ENCODE measurements around the gene SERTAD1. TPM values are rescaled to one million over a fixed set of nuclear protein-coding genes. Genes with fewer than 3 reads are reported as not detected.

Gene SERTAD1
- total RNA-seq, 1 experiment from 2014 or later = 12.3 TPM

DNA sequence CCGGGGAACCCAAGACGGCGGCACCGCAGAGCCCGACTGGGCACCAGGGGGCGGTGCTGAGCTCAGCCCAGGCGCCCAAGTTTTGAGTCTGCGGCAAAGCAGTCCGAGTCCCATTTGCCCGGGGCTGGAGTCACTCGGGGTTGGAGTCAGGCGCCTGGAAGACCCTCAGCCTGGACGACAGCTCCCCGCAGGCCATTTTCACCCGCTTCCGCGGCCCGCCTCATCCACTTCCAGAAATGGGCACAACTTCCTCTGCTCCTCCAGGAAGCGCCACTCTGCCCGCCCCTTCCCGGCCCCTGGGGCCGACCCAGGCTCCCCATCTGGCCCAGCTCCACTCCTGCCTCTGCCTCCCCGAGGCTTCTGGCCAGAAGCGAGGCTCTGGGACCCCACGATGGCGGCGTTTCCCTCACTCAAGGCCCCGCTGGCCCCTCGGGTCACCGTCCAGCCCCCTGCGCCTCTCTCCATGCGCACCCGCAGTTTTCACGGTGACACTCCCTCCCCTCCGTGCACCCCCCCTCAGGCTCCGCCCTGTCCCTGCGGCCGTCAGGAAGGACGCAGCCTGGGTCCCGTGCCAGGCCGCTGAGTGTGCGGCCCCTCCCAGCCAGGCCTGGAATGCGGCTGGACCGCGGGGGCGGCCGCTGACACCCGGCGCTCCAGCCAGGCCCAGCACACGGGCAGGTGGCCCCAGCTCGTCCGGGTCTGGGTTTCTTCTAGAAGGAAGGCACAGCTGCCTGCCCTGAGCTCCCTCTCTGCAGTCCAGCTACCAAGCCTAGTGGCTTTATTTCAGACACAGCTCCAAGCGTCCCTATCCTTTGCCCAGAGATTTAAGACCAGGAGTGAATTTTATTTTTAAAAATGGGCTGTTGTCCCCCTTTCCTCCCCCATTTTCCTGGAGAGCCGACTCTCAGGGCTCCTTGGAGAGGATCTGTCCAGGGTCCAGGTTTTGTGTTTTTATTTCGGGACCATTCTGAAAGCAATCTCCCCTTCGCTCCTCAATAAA, 4.7 kb downstream of the SERTAD1 start:
- Mint-ChIP-seq H3K9me3 (ENCODE audit: low read depth, unreplicated experiment) (no peaks in the 10 kb centered on the region), H3K4me1 (ENCODE audit: low read depth, unreplicated experiment) (peaks cover 45% of the 10 kb centered on the region), H3K27me3 (ENCODE audit: unreplicated experiment) (no peaks in the 10 kb centered on the region), H3K27ac (ENCODE audit: unreplicated experiment) (peak overlapping the region; percentile 86), H3K4me3 (ENCODE audit: low read depth, unreplicated experiment) (peak overlapping the region; percentile 77), H3K36me3 (ENCODE audit: insufficient read depth, unreplicated experiment) (peaks cover 50% of the 10 kb centered on the region)
- TSS peak; percentile 97 for BruUV-seq (replicated peaks)
- peak; percentile 98 for DNase-seq
- intact Hi-C loops (cut with micrococcal nuclease; ENCODE audit: unreplicated experiment) = no loop called here
- TF ChIP-seq, protein P1, sequence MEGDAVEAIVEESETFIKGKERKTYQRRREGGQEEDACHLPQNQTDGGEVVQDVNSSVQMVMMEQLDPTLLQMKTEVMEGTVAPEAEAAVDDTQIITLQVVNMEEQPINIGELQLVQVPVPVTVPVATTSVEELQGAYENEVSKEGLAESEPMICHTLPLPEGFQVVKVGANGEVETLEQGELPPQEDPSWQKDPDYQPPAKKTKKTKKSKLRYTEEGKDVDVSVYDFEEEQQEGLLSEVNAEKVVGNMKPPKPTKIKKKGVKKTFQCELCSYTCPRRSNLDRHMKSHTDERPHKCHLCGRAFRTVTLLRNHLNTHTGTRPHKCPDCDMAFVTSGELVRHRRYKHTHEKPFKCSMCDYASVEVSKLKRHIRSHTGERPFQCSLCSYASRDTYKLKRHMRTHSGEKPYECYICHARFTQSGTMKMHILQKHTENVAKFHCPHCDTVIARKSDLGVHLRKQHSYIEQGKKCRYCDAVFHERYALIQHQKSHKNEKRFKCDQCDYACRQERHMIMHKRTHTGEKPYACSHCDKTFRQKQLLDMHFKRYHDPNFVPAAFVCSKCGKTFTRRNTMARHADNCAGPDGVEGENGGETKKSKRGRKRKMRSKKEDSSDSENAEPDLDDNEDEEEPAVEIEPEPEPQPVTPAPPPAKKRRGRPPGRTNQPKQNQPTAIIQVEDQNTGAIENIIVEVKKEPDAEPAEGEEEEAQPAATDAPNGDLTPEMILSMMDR (IDR thresholded peaks at IDR 0.05; ENCODE audit: unreplicated experiment) = peak; percentile 95
- CTCF ChIA-PET = interaction anchor here (0.7 to 2.1 kb wide), 17 partner anchors 9 to 477 kb away, joined by 3 to 29 read pairs (median 4); partner anchors contain the start of genes BLVRB, C19orf47, PLD3 and SERTAD3

DNA sequence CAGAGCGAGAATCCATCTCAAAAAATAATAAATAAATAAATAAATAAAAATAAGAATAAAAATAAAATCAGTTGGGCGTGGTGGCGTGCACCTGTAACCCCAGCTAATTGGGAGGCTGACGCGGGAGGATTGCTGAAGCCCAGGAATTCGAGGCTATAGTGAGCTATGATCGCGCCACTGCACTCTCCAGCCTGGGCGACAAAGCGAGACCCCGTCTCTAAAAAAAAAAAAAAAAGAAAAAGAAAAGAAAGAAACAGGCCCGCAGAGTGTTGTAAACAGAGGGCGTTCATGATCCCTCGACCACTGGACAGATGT, 5.4 kb downstream of the SERTAD1 start:
- DNase-seq = no peak
- H3K9me3 Mint-ChIP-seq (ENCODE audit: low read depth, unreplicated experiment) = no peaks in the 10 kb centered on the region
- H3K36me3 Mint-ChIP-seq (ENCODE audit: insufficient read depth, unreplicated experiment) = peaks cover 43% of the 10 kb centered on the region
- intact Hi-C loops (cut with micrococcal nuclease; ENCODE audit: unreplicated experiment) = no loop called here
- TF ChIP-seq, protein P1 (IDR thresholded peaks at IDR 0.05; ENCODE audit: unreplicated experiment) = no peak
- no TSS peak for BruUV-seq (replicated peaks)
- peak overlapping the region; percentile 77 for H3K4me3 Mint-ChIP-seq (ENCODE audit: low read depth, unreplicated experiment)
- H3K27me3 Mint-ChIP-seq (ENCODE audit: unreplicated experiment) = no peaks in the 10 kb centered on the region
- H3K4me1 Mint-ChIP-seq (ENCODE audit: low read depth, unreplicated experiment) = peaks cover 52% of the 10 kb centered on the region
- peak overlapping the region; percentile 86 for H3K27ac Mint-ChIP-seq (ENCODE audit: unreplicated experiment)
- CTCF ChIA-PET = interaction anchor here (0.6 to 2.1 kb wide), 18 partner anchors 8 to 476 kb away, joined by 3 to 29 read pairs (median 4); partner anchors contain the start of genes BLVRB, C19orf47, PLD3 and SERTAD3

DNA sequence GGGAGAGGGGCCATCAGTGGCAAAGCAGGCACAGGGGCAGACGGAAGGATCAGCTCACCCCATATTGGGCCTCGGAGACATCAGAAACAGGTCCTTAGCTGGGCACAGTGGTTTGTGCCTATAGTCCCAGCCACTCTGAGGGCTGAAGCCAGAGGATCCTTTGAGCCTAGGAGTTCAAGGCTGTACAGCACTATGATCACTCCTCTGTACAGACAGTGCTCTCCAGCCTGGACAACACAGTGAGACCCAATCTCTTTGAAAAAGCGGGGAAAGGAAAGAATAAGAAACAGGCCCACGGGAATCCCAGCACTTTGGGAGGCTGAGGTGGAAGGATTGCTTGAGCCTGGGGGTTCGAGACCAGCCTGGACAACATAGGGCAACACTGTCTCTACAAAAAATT, 6.0 kb downstream of the SERTAD1 start:
- intact Hi-C loops (cut with micrococcal nuclease; ENCODE audit: unreplicated experiment) = no loop called here

DNA sequence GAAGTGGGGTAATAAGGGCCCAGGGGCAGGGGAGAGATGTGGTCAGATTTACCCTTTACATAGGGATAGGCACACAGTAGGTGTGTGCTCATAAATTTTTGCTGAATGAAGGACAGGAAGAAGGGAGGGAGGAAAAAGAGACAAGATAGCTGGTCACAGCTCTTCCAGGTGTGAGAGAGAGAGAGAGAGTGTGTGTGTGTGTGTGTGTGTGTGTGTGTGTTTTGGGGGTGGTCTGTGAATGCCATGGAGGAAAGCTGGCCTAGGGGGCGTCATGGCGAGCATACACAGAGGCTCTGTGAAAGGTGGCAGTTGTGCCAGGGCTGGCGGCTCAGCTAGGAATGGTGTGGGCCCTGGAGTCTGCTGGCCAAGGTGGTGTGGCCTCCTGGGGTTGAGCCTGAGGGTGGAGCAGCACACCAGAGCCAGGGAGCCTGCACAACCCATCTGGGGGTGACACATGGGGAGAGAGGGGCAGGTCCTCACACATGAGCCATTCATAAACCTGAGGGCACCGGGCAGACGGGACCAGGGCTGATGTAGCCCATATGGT, 6.7 kb downstream of the SERTAD1 start:
- intact Hi-C loops (cut with micrococcal nuclease; ENCODE audit: unreplicated experiment) = no loop called here
- no peaks in the 10 kb centered on the region for H3K27me3 Mint-ChIP-seq (ENCODE audit: unreplicated experiment)
- no peak overlapping the region for H3K4me3 Mint-ChIP-seq (ENCODE audit: low read depth, unreplicated experiment)
- BruUV-seq (replicated peaks) = no TSS peak
- CTCF ChIA-PET = interaction anchor here (0.7 kb wide), 1 partner anchor 45 kb away, joined by 3 read pairs; no protein-coding TSS in a partner anchor
- peak overlapping the region; percentile 1 for H3K27ac Mint-ChIP-seq (ENCODE audit: unreplicated experiment)
- TF ChIP-seq, protein P1 (IDR thresholded peaks at IDR 0.05; ENCODE audit: unreplicated experiment) = no peak
- H3K9me3 Mint-ChIP-seq (ENCODE audit: low read depth, unreplicated experiment) = no peaks in the 10 kb centered on the region
- DNase-seq = no peak
- peaks cover 45% of the 10 kb centered on the region for H3K4me1 Mint-ChIP-seq (ENCODE audit: low read depth, unreplicated experiment)
- peaks cover 31% of the 10 kb centered on the region for H3K36me3 Mint-ChIP-seq (ENCODE audit: insufficient read depth, unreplicated experiment)

More for the DNA sequence above, 6.0 kb downstream of the SERTAD1 start:
- Mint-ChIP-seq H3K27me3 (ENCODE audit: unreplicated experiment) (no peaks in the 10 kb centered on the region), H3K27ac (ENCODE audit: unreplicated experiment) (peak overlapping the region; percentile 36), H3K4me1 (ENCODE audit: low read depth, unreplicated experiment) (peaks cover 52% of the 10 kb centered on the region), H3K9me3 (ENCODE audit: low read depth, unreplicated experiment) (no peaks in the 10 kb centered on the region), H3K36me3 (ENCODE audit: insufficient read depth, unreplicated experiment) (peaks cover 37% of the 10 kb centered on the region), H3K4me3 (ENCODE audit: low read depth, unreplicated experiment) (no peak overlapping the region)
- BruUV-seq (replicated peaks) = no TSS peak
- TF ChIP-seq, protein P1 (IDR thresholded peaks at IDR 0.05; ENCODE audit: unreplicated experiment) = no peak
- DNase-seq = no peak
- CTCF ChIA-PET = interaction anchor here (0.6 to 2.1 kb wide), 6 partner anchors 8 to 453 kb away, joined by 3 to 29 read pairs (median 9); partner anchors contain the start of genes BLVRB and SPTBN4
